ENCODE measurements around the gene HMCN1.

HMCN1 gene

DNA sequence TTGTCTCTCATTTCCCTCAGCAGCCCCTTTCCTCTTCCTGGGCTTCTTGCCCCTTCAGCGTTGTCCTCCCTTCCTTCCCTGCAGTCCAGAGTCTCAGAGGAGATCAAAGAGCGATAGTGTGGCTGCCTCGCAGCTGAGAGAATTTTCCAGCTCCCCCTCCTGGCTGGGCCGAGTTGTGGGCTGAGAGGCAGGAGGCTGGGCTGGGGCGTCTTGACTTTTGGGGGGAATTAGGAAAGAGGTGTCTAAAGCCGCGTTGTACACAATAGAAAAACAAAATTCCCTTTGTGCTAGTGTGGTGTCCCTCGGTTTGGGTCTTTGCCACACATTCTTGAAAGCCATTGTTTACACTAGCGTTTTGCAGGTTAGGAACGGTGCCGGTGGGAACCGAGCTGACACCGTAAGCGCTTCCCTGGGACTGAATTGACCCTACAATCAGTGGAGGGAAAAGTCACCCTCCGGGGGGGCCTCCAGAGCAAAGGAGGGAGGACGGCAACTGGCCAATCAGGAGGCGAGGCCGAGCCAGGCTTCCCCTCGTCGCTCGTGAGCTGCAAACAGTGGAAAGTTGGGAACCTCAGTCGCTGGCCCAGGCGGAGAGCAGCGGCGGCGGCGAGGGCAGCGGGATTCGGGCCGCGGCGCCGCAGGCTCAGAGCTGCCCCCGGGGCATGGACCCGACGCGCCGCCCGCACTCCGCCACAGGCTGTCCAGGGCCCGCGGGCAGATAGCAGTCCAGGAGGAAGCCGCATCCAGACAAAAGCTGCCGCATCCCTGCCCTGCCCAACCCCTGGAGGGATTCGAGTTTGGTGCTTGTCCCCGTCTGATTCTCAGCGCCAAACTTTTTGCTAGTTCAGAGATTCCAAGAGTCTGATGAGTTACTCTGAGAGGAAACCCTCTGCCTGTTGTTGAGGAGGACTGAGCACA lies at the start of gene HMCN1:
Gene HMCN1, plus strand, starts transcription at position 574 of the 918 bp plus-strand sequence. CDS start 389 bp downstream, outside the sequence.
- Histone ChIP-seq H3K27ac (ENCODE audit: low read length) (no peak within 1 kb of the TSS), H3K9ac (ENCODE audit: low read length in 2 of 2) (peak within 1 kb of the TSS; percentile 43 to 55)

DNA sequence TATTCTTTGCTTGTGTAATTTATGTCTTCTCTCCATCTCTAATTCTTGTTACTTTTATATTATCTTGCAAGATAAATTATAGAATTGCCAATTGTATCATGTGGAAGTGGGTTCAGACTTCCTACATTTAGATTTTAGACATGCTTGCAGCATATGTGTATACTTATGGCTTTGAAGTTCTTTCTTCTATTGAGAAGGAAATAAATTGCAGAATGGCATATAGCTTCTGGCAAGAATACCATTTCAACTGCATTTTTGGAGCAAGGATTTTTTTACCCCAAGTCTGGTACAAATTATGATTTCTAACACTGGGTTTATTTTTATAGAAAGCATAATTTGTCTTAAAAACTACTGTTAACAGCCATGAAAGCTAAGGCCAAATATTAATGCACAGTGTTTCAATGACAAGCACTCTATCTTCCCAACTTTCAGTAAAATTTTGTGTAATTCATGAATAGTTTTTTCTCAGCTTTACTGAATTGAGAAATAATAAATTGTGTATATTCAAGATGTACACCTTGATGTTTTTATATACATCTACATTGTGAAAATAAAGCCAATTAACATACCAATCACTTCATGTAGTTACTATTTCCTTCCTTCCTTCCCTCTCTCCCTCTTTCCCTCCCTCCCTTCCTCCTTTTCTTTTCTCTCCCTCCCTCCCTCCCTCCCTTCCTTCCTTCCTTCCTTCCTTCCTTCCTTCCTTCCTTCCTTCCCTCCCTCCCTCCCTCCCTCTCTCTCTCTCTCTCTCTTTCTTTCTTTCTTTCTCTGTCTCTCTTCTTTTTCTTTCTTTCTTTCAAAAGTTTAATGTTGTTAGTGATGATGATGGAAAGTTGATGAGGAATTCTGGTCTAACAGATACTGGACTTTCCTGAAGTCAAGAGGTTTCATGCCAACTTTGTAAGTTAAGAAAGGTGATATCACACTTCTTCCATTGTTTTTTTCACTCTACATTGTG lies 47.1 kb upstream of the HMCN1 start:
- H3K27ac ChIP-seq (ENCODE audit: low read length): no peak overlapping the region
- no peak overlapping the region for H3K4me3 ChIP-seq (ENCODE audit: low read length in 2 of 2)
- peaks cover 0 to 2% of the 10 kb centered on the region in 2 donors for H3K27me3 ChIP-seq (ENCODE audit: control insufficient read depth in 1 of 2, insufficient read depth in 2 of 2, low read length in 2 of 2)
- no peaks in the 10 kb centered on the region for H3K4me1 ChIP-seq (ENCODE audit: control insufficient read depth, insufficient read depth, low read length)
- no peaks in the 10 kb centered on the region for H3K36me3 ChIP-seq (ENCODE audit: control insufficient read depth in 2 of 2, insufficient read depth in 2 of 2, low read length in 2 of 2)
- no peaks in the 10 kb centered on the region for H3K9me3 ChIP-seq (ENCODE audit: control insufficient read depth in 2 of 2, low read length in 2 of 2)
- no peak overlapping the region for H3K9ac ChIP-seq (ENCODE audit: low read length in 2 of 2)

More for the DNA sequence above, at the start of gene HMCN1:
- Histone ChIP-seq H3K27me3 (ENCODE audit: control insufficient read depth in 1 of 2, insufficient read depth in 2 of 2, low read length in 2 of 2) (peaks cover 0 to 3% of the 10 kb centered on the region in 2 donors), H3K4me3 (ENCODE audit: low read length in 2 of 2) (peak within 1 kb of the TSS; percentile 62 to 77), H3K36me3 (ENCODE audit: control insufficient read depth in 2 of 2, insufficient read depth in 2 of 2, low read length in 2 of 2) (no peaks in the 10 kb centered on the region), H3K4me1 (ENCODE audit: control insufficient read depth, insufficient read depth, low read length) (no peaks in the 10 kb centered on the region), H3K9me3 (ENCODE audit: control insufficient read depth in 2 of 2, low read length in 2 of 2) (no peaks in the 10 kb centered on the region)

DNA sequence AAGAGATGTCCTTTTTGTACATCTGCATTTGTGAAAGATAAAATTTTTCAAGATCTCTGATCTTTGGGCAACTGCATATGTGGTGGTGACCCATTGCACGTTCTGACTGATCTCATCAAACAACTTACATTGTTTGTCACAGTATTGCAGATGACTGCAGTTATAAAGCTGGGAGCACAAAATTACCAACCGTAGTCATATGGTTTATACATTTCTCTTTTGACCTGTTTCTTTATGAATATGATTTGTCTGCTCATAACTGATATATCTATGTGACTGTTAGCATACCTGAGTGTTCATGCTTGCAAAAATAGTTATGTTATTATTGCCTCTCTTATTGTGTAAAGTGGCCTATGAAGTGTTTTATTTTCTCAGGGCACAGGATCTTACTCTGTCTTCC lies 43.7 kb upstream of the HMCN1 start:
- Histone ChIP-seq H3K36me3 (ENCODE audit: control insufficient read depth in 2 of 2, insufficient read depth in 2 of 2, low read length in 2 of 2) (no peaks in the 10 kb centered on the region), H3K27ac (ENCODE audit: low read length) (no peak overlapping the region), H3K4me3 (ENCODE audit: low read length in 2 of 2) (no peak overlapping the region), H3K9me3 (ENCODE audit: control insufficient read depth in 2 of 2, low read length in 2 of 2) (no peaks in the 10 kb centered on the region), H3K27me3 (ENCODE audit: control insufficient read depth in 1 of 2, insufficient read depth in 2 of 2, low read length in 2 of 2) (peaks cover 0 to 2% of the 10 kb centered on the region in 2 donors), H3K9ac (ENCODE audit: low read length in 2 of 2) (no peak overlapping the region), H3K4me1 (ENCODE audit: control insufficient read depth, insufficient read depth, low read length) (no peaks in the 10 kb centered on the region)

- no peak overlapping the region for H3K27ac ChIP-seq (ENCODE audit: low read length)
- H3K4me1 ChIP-seq (ENCODE audit: control insufficient read depth, insufficient read depth, low read length): no peaks in the 10 kb centered on the region
- H3K9me3 ChIP-seq (ENCODE audit: control insufficient read depth in 2 of 2, low read length in 2 of 2): no peaks in the 10 kb centered on the region
- H3K36me3 ChIP-seq (ENCODE audit: control insufficient read depth in 2 of 2, insufficient read depth in 2 of 2, low read length in 2 of 2): no peaks in the 10 kb centered on the region
- H3K27me3 ChIP-seq (ENCODE audit: control insufficient read depth in 1 of 2, insufficient read depth in 2 of 2, low read length in 2 of 2): peaks cover 0 to 2% of the 10 kb centered on the region in 2 donors
- H3K9ac ChIP-seq (ENCODE audit: low read length in 2 of 2): no peak overlapping the region
- no peak overlapping the region for H3K4me3 ChIP-seq (ENCODE audit: low read length in 2 of 2)
Measured at GRCh38 chr1:185693654-185694053, 40.5 kb upstream of the HMCN1 start.

- peaks cover 0 to 2% of the 10 kb centered on the region in 2 donors for H3K27me3 ChIP-seq (ENCODE audit: control insufficient read depth in 1 of 2, insufficient read depth in 2 of 2, low read length in 2 of 2)
- H3K4me3 ChIP-seq (ENCODE audit: low read length in 2 of 2): no peak overlapping the region
- no peaks in the 10 kb centered on the region for H3K9me3 ChIP-seq (ENCODE audit: control insufficient read depth in 2 of 2, low read length in 2 of 2)
- no peak overlapping the region for H3K9ac ChIP-seq (ENCODE audit: low read length in 2 of 2)
- no peaks in the 10 kb centered on the region for H3K4me1 ChIP-seq (ENCODE audit: control insufficient read depth, insufficient read depth, low read length)
- H3K36me3 ChIP-seq (ENCODE audit: control insufficient read depth in 2 of 2, insufficient read depth in 2 of 2, low read length in 2 of 2): no peaks in the 10 kb centered on the region
- no peak overlapping the region for H3K27ac ChIP-seq (ENCODE audit: low read length)
Measured at GRCh38 chr1:185694081-185694480, 40.1 kb upstream of the HMCN1 start.

- Histone ChIP-seq H3K4me1 (ENCODE audit: control insufficient read depth, insufficient read depth, low read length) (no peaks in the 10 kb centered on the region), H3K4me3 (ENCODE audit: low read length in 2 of 2) (no peak overlapping the region), H3K27me3 (ENCODE audit: control insufficient read depth in 1 of 2, insufficient read depth in 2 of 2, low read length in 2 of 2) (peaks cover 0 to 2% of the 10 kb centered on the region in 2 donors), H3K9me3 (ENCODE audit: control insufficient read depth in 2 of 2, low read length in 2 of 2) (no peaks in the 10 kb centered on the region), H3K36me3 (ENCODE audit: control insufficient read depth in 2 of 2, insufficient read depth in 2 of 2, low read length in 2 of 2) (no peaks in the 10 kb centered on the region), H3K9ac (ENCODE audit: low read length in 2 of 2) (no peak overlapping the region), H3K27ac (ENCODE audit: low read length) (no peak overlapping the region)
Measured at GRCh38 chr1:185695299-185695698, 38.9 kb upstream of the HMCN1 start.

DNA sequence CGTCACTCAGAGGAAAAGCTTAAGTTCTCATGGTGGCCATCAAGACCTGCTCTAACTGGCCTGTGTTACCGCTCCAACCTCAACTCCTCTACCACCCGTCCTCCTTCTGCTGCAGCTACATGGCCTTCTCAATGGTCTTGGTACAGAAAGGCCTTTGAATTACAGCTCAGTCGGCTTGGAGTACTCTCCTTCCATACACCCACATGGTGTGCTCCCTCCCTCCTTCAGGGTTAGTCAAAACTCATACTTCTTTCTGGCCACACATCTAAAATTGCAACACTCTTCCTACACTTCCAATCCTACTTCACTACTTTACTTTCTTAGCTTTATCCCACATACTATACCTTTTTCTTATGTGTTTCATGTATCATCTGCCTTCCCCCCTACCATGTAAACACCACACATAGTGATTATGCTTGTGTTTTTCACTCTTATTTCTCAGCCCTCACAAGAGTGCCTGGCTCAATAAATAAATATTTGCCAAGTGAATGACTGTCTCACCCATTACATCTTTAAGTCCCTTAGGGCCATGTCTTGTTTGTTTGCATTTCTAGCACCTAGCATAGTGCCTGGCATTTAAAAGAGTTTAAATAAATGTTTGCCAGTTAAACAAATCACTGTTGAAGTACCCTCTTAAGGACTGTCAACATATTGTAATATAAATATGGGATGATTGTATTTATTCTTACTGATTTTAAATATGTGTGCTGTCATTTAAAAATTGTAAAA lies 37.6 kb upstream of the HMCN1 start:
- H3K36me3 ChIP-seq (ENCODE audit: control insufficient read depth in 2 of 2, insufficient read depth in 2 of 2, low read length in 2 of 2): no peaks in the 10 kb centered on the region
- no peak overlapping the region for H3K9ac ChIP-seq (ENCODE audit: low read length in 2 of 2)
- no peak overlapping the region for H3K27ac ChIP-seq (ENCODE audit: low read length)
- H3K9me3 ChIP-seq (ENCODE audit: control insufficient read depth in 2 of 2, low read length in 2 of 2): no peaks in the 10 kb centered on the region
- peaks cover 0 to 2% of the 10 kb centered on the region in 2 donors for H3K27me3 ChIP-seq (ENCODE audit: control insufficient read depth in 1 of 2, insufficient read depth in 2 of 2, low read length in 2 of 2)
- H3K4me3 ChIP-seq (ENCODE audit: low read length in 2 of 2): no peak overlapping the region
- no peaks in the 10 kb centered on the region for H3K4me1 ChIP-seq (ENCODE audit: control insufficient read depth, insufficient read depth, low read length)

- Histone ChIP-seq H3K36me3 (ENCODE audit: control insufficient read depth in 2 of 2, insufficient read depth in 2 of 2, low read length in 2 of 2) (no peaks in the 10 kb centered on the region), H3K27me3 (ENCODE audit: control insufficient read depth in 1 of 2, insufficient read depth in 2 of 2, low read length in 2 of 2) (no peaks in the 10 kb centered on the region), H3K9ac (ENCODE audit: low read length in 2 of 2) (no peak overlapping the region), H3K27ac (ENCODE audit: low read length) (no peak overlapping the region), H3K4me1 (ENCODE audit: control insufficient read depth, insufficient read depth, low read length) (no peaks in the 10 kb centered on the region), H3K9me3 (ENCODE audit: control insufficient read depth in 2 of 2, low read length in 2 of 2) (no peaks in the 10 kb centered on the region), H3K4me3 (ENCODE audit: low read length in 2 of 2) (no peak overlapping the region)
Measured at GRCh38 chr1:185699874-185700273, 34.3 kb upstream of the HMCN1 start.

DNA sequence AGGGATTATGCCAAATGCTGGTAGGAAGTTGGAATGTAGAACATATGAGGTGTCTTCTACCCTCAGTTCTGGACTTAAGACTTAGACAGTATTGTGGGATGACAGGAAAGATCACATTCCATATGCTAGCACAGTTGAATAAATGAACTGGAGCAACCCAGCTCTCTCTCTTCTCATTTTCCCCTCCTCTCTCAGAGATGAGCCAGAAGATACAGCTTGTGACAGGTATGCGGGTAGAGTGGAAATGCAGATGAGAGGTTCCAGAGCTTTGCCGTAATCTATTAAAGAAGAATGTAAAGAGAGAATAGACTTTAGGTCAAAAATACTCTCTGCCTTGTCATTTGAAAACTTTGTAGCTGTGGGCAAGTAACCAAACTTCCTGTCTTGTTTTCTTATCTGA lies 32.5 kb upstream of the HMCN1 start:
- H3K4me1 ChIP-seq (ENCODE audit: control insufficient read depth, insufficient read depth, low read length): no peaks in the 10 kb centered on the region
- H3K9ac ChIP-seq (ENCODE audit: low read length in 2 of 2): no peak overlapping the region
- H3K27ac ChIP-seq (ENCODE audit: low read length): no peak overlapping the region
- no peaks in the 10 kb centered on the region for H3K9me3 ChIP-seq (ENCODE audit: control insufficient read depth in 2 of 2, low read length in 2 of 2)
- no peaks in the 10 kb centered on the region for H3K27me3 ChIP-seq (ENCODE audit: control insufficient read depth in 1 of 2, insufficient read depth in 2 of 2, low read length in 2 of 2)
- no peaks in the 10 kb centered on the region for H3K36me3 ChIP-seq (ENCODE audit: control insufficient read depth in 2 of 2, insufficient read depth in 2 of 2, low read length in 2 of 2)
- H3K4me3 ChIP-seq (ENCODE audit: low read length in 2 of 2): no peak overlapping the region

DNA sequence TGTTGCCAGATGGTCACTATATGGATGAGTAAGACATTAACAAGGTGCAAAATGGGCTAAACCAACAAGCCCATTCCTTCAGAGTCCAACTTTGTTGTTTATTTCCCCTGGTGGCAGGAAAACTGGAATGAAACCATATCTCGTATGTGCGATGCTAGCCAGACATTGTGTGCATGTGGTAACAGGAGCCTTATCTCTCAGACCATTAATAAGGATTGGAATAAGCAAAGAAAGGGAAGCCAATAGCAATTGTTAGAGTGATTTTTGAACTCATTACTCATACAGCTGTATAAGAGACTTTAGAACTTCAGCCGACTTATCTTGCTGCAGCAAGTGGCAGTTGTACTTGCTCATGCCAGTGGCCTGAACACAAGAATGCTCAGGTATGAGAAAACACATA lies 30.0 kb upstream of the HMCN1 start:
- no peaks in the 10 kb centered on the region for H3K9me3 ChIP-seq (ENCODE audit: control insufficient read depth in 2 of 2, low read length in 2 of 2)
- no peak overlapping the region for H3K9ac ChIP-seq (ENCODE audit: low read length in 2 of 2)
- no peak overlapping the region for H3K27ac ChIP-seq (ENCODE audit: low read length)
- no peaks in the 10 kb centered on the region for H3K4me1 ChIP-seq (ENCODE audit: control insufficient read depth, insufficient read depth, low read length)
- H3K27me3 ChIP-seq (ENCODE audit: control insufficient read depth in 1 of 2, insufficient read depth in 2 of 2, low read length in 2 of 2): no peaks in the 10 kb centered on the region
- no peaks in the 10 kb centered on the region for H3K36me3 ChIP-seq (ENCODE audit: control insufficient read depth in 2 of 2, insufficient read depth in 2 of 2, low read length in 2 of 2)
- H3K4me3 ChIP-seq (ENCODE audit: low read length in 2 of 2): no peak overlapping the region

Measured in stomach smooth muscle (tissue), 2 donors.